Measurements from ENCODE around the gene SLC39A11.

The SLC39A11 gene

GRCh38 chr17:72635034-72635635 lies 457.4 kb downstream of the SLC39A11 start:
- DNase-seq, result peak; percentile 30

DNA sequence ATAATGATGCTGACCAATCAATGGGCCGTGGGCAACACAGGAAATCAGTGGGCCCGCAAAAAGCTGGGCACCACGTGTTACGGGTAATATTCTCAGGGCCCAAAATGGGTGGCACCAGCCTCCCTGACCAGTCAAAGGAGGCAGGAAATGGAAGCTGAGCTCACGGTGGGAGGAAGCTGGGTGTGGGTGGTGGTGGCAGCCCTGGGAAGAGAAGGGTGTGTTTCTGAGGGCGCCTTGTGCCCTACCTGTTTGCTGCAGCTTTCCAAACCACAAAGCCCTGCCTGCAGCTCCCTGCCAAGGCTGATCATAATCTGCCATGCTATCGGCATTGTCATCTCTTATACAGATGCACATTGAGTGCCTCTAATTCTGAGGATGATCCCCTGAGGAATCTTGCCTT lies 457.9 kb downstream of the SLC39A11 start:
- no peak for DNase-seq

DNA sequence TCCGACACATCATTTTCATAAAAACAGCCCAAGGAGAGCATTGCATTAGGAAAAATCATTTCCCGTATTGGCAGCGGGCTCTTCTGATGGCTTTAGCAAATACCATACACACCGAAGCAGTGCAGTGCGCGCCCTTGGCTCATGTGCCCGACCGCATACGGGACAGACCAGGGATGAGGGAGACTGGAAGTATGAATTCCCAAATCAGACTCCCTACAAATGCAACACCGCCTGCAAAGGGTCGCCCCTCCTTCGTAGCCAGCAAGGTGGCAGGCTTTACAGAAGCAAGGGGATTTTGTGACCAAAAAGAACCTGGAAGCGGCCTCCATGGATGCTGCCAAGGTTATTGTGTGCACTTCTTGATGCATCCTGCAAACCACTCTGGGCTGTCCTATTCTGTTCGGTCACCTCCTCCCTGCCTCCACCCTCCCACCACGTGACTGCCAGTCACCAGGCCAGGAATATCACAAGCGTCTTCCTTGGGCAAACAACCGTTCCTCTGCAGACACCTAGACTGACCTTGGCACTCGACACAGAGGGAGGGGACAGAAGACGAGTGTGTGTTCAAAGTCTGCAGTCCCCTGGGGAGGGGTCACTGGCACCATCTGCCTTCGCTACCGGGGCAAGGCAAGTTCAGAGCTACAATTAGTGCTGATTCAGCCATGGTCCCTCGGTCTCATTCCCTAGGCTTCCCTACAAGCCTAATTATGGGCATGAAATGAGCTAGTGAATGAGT lies 460.4 kb downstream of the SLC39A11 start:
- DNase-seq, result peak; percentile 96

GRCh38 chr17:72631568-72631948 lies 460.9 kb downstream of the SLC39A11 start:
- DNase-seq, result peak; percentile 61

DNA sequence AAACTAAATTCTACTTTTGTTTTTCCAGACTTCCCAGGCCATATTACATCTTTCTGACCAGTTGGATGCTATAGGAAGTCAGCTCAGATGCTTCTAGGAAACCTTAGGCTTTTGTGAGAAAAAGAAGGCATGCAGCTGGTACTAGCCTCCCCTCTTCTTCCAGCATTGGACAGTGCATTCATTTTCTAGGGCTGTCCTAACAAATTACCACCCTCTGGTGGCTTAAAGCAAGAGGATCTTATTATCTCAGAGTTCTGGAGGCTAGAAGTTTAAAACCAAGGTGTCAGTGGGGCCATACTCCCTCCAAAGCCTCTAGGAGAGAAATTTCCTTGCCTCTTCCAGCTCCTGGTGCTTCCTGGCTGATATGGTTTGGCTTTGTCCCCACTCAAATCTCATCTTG lies 467.8 kb downstream of the SLC39A11 start:
- DNase-seq, result no peak

DNA sequence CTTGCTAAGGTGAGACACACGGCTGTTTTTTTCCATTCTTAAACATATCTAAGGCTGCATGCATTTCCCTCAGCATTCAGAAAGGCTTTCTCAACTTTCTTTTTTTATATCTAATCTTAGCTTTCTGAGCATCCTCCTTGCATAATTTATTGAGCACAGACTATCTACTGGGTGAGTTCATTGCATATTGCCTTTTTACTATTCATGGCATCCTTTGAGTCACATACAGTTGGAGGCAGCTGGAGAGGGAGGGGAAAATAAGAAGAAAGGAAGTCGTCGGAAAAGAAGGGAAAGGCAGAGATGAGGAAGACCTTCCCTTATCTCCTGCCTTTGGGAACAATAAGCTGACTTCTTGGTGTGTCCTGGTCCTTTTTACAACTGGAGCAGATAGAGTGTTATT lies 468.3 kb downstream of the SLC39A11 start:
- no peak for DNase-seq

GRCh38 chr17:72622661-72623433 lies 469.6 kb downstream of the SLC39A11 start:
- no peak for DNase-seq

DNA sequence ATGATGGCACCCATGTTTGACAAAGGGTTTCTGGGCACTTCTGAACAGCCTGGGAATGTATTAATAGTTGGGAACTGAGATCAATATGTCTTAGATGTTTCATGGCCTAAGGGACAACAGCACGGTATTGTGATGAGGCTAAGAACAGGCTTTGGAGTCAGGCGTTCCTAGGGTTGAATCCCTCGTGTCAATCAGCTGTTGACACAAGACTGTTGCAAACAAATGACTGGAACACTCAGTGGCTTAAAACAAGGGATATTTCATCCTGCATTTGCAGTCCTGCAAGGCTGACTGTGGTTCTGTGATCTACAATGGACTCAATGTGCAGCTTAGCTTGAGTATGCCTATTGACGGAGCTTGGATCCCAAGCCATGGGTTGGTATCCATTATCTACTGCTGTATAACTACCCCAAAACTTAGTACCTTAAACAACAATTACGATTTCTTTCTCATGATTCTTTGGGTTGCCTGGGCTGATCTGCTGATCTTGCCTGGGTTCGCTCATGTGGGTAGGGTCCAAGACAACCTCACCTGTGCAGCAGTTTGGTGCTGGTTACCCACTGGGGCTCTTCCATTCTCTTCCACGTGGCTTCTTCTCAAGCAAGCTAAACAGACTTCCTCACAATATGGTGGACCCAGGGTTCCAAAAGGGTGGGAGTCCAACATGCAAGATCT lies 472.4 kb downstream of the SLC39A11 start:
- DNase-seq, result peak; percentile 25

- peak; percentile 95 for DNase-seq
These were observed 474.4 kb downstream of the SLC39A11 start for GRCh38 chr17:72618001-72618509.

- DNase-seq, result peak; percentile 67
These were observed 474.9 kb downstream of the SLC39A11 start for GRCh38 chr17:72617557-72617956.

- no peak for DNase-seq
These were observed 476.0 kb downstream of the SLC39A11 start for GRCh38 chr17:72616447-72616846.

DNA sequence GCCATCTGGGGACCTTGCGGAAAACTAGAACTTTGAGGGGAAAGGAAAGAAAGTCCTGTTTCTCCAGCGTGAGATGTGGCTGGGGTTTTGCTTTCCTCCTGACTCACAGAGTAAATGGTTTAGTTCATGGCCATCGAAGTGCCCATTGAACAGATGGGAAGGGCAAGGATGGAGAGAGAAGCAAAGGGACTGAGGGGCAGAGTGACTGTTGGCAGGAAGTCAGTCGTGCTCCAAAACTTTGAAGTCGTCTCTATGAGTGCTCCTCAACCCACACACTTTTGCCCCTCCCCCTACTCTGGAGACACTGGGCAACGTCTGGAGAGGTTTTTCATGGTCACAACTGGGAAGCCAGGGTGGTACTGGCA lies 476.9 kb downstream of the SLC39A11 start:
- DNase-seq, result no peak

GRCh38 chr17:72614871-72615626 lies 477.4 kb downstream of the SLC39A11 start:
- peak; percentile 97 for DNase-seq

DNA sequence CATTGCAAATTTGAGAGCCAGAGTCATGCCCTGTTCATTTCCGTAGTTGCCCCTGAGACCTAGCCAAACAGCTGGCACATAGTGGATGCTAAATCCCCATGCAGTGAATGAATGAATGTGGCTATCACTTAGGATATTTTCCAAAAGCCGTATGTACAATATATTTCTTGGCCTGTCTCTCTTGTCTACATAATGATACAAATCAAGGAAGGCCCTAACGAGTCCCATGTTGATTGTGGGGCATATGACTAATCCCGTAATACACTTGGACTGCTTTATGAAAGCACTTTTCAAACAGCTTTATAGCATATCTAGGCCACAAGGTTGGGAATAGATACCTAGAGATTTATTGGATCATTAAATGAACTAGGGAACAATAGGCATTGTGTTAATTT lies 478.0 kb downstream of the SLC39A11 start:
- DNase-seq, result peak; percentile 67

GRCh38 chr17:72613806-72614292 lies 478.6 kb downstream of the SLC39A11 start:
- peak; percentile 45 for DNase-seq

GRCh38 chr17:72613396-72613795 lies 479.1 kb downstream of the SLC39A11 start:
- peak; percentile 26 for DNase-seq

- no peak for DNase-seq
These were observed 481.3 kb downstream of the SLC39A11 start for GRCh38 chr17:72611172-72611571.

- DNase-seq, result no peak
These were observed 483.0 kb downstream of the SLC39A11 start for GRCh38 chr17:72609501-72609900.

DNA sequence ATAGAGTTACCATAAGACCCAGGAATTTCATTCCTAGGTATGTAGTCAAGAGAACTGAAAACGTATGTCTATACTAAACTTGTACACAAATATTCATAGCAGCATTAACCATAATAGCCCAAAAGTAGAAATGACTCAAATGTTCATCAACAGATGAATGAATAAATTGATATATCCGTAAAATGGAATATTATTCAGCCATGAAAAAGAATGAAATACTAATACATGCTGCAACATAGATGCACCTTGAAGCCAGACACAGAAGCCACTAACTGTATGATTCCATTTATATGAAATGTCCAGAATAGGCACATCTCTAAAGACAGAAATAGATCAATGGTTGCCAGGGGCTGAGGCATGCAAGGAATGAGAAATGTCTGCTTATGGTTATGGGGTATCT lies 484.1 kb downstream of the SLC39A11 start:
- DNase-seq, result no peak

DNA sequence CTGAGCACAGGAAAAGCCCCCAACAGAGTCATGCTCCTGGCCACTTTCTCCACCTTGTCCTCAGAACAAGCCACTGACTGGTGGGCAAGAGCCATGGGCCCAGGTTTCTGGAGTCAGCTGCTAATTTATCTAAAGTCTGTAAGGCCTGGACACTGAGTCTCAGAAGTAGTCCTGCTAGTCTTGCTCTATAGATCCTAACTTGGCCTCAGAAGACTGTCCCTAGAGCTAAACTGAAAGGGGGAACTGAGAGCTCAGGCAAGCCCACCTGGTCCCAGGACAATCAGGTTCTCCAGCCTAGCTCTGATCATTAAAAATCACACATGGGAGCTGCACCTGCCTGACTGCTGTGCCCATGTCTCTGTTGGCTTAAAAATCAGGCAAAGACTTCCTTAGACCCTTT lies 485.8 kb downstream of the SLC39A11 start:
- DNase-seq, result peak; percentile 62

GRCh38 chr17:72605543-72605942 lies 486.9 kb downstream of the SLC39A11 start:
- DNase-seq, result peak; percentile 53

DNA sequence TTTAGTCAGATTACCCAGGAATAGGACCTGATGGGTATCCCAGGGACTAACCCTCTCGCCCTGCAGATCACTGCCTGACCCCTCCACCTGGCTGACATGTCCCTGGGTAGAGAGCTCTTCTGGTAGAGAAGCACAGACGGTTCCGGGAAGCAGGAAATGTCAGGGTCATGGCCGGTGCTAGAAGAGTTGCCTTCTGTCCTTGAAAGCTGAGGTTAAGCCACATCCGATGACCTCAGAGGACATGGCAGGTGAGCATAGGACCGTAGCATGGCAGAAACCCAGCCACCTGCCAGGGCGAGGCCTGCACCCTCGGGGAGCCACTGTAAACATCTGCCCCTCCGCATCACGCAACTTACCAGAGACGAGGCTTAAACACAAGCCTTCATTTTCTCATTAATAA lies 488.0 kb downstream of the SLC39A11 start:
- peak; percentile 98 for DNase-seq
